Transverse colon (tissue), 4 donors: ENCODE measurements around the gene ZDBF2. TPM values are rescaled to one million over a fixed set of nuclear protein-coding genes. Genes with fewer than 3 reads are reported as not detected.

Experiments used
- DNase-seq: peaks from one replicate; pipeline ENCODE4 v3.0.0-alpha.2; 2019
- H3K27ac ChIP-seq, 4 donors: fragments of 200-600 bp; sonication (generic); 2 replicates each; pipeline ENCODE4 v1.5.1; 2016 to 2018; ENCODE audit warnings: inconsistent platforms in 4 of 4
- H3K27me3 ChIP-seq: fragments of 200-600 bp; sonication (generic); 2 replicates; pipeline ENCODE4 v1.5.1; 2017; ENCODE audit warnings: inconsistent platforms
- H3K36me3 ChIP-seq, 4 donors: fragments of 200-600 bp; sonication (generic); 2 replicates each; pipeline ENCODE4 v1.5.1; 2017 to 2019; ENCODE audit warnings: inconsistent platforms in 4 of 4
- H3K4me1 ChIP-seq, 4 donors: fragments of 200-600 bp; sonication (generic); 2 replicates each; pipeline ENCODE4 v1.5.1; 2017 to 2020; ENCODE audit warnings: inconsistent platforms in 4 of 4
- H3K4me3 ChIP-seq, 4 donors: fragments of 200-600 bp; sonication (generic); 1 replicate in 1 of 4; 2 replicates in 3 of 4; pipeline versions ENCODE4 v1.5.1 to v1.6.1; 2017 to 2019; ENCODE audit warnings: inconsistent platforms in 4 of 4
- H3K9me3 ChIP-seq, 2 donors: fragments of 200-600 bp; sonication (generic); 2 replicates each; pipeline ENCODE4 v1.5.1; 2017 to 2019; ENCODE audit warnings: inconsistent platforms in 2 of 2
- CTCF ChIP-seq, 5 experiments: fragments of 200-600 bp in 3 of 5; fragments of 450-650 bp in 2 of 5; sonication (generic) in 3 of 5; IDR thresholded peaks; 1 replicate in 2 of 5; 2 replicates in 3 of 5; pipeline ENCODE4 v1.5.1; 2016 to 2017; ENCODE audit warnings: antibody characterized with exemption in 5 of 5, inconsistent platforms in 3 of 5, mild to moderate bottlenecking in 2 of 5, moderate library complexity in 1 of 5
- EP300 ChIP-seq: sonication (generic); formaldehyde crosslinking; IDR thresholded peaks from one replicate; pipeline ENCODE4 v1.6.1; 2017; ENCODE audit warnings: antibody characterized with exemption, low read depth
- POLR2A ChIP-seq: fragments of 450-650 bp; IDR thresholded peaks from one replicate; pipeline ENCODE4 v1.6.1; 2016; ENCODE audit warnings: antibody characterized with exemption, mild to moderate bottlenecking, moderate library complexity
- POLR2AphosphoS5 ChIP-seq, 3 donors: sonication (generic); formaldehyde crosslinking; IDR thresholded peaks; one replicate each; pipeline ENCODE4 v1.6.1; 2016; ENCODE audit warnings: antibody characterized with exemption in 3 of 3
- WGBS, 2 donors: methylation state at CpG; one replicate each; pipeline ENCODE4 v1.1.5; 2018; ENCODE audit warnings: low coverage in 1 of 2; 5-methylcytosine and 5-hydroxymethylcytosine counted together
- in situ Hi-C, 4 donors: fragments of 200-750 bp; cut with MboI; loops; one replicate each; pipeline versions ENCODE4 v1.15.0 to v1.15.1; 2017; ENCODE audit warnings: low sequenced_read_pairs in 3 of 4, low pct_ligation_motif_present in 1 of 4, low pct_unique_long_range_greater_than_20kb in 1 of 4
- intact Hi-C: fragments of 100-400 bp; cut with DNase I; formaldehyde crosslinking; loops from one replicate; pipeline ENCODE4 v1.15.1; 2023; ENCODE audit warnings: low total_unique reads
- total RNA-seq, 4 donors: library from RNA; depleted of rRNA; stranded (reverse); fragments of >200 nt; gene quantifications; one replicate each; pipeline ENCODE4 v1.1.0, GENCODE V29; 2016

Gene ZDBF2
- total RNA-seq, 4 donors from 2014 or later, result 2.2 to 9.4 (median 6.6) TPM

DNA sequence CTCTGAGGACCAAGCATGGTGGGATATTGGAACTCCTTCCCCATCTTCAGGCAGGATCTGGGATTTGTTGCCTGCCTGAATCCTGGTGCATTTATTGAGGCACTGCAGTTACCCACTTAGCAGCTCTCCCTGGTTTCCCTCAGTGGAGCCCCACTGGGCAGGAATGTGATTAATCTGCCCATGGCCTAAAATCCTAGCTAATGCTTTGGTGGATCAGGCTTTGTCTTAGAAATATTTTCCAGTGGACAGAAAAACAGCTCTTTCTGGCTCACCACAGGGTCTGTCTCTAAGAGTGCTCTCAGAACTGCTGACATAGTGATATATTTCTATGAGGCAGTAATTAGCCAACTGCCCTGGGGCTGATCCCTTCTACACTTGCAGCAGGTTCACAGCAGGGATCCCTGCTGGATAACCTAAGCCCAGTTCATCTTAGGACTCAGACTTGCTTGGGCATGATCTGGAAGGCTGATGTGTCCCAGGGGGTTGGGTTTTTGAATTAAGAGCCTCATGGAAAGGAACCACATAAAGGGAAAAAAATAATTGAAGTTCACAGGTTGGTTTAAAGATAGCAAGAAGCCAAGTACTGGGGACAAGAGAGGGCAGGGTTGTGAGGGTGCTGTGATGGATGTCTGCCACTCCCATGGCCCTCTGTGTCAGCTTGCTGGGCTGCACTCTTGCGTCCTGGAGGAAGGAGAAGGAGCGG is 44.3 kb upstream of the ZDBF2 start:
- Histone ChIP-seq H3K9me3 (no peaks in the 10 kb centered on the region), H3K4me3 (no peak overlapping the region), H3K36me3 (no peaks in the 10 kb centered on the region), H3K27me3 (no peaks in the 10 kb centered on the region), H3K4me1 (no peaks in the 10 kb centered on the region), H3K27ac (no peak overlapping the region)
- TF ChIP-seq POLR2A (no peak), CTCF (IDR thresholded peaks at IDR 0.05) (no peak), EP300 (no peak), POLR2AphosphoS5 (IDR thresholded peaks at IDR 0.05) (no peak)
- no peak for DNase-seq
- in situ Hi-C loops (no loop called here), intact Hi-C loops (no loop called here)
- WGBS, 2 donors, result 29 to 55% methylated on average over 2 of the region's 2 CpGs

DNA sequence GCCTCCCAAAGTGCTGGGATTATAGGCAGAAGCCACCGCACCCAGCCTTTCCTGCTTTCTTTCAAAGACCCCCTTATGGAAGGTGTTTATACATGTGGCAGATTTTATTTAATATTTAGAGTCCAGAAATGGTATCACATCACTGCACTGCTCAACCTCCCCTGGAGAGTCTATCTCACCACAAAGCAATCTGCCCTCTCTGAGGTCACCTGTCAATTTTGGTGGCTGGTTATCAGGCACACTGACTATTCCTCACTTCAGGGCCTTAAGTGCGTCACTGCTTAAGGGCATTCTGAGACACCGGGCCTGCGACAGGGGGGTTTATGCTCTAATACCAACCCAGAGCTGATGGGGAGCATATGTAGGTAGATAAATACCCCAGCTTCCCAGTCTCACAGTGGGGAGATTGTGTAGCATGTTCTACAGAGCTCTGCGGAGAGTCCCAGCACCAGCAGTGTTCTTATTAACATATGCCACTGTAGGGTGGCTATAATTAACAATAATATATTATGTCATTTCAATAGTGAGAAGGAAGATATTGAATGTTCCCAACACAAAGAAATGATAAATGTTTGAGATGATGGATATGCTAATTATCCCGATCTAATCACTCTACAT is 42.7 kb upstream of the ZDBF2 start:
- in situ Hi-C loops, result no loop called here
- 94 to 100% methylated on average over 2 to 6 of the region's 6 CpGs for WGBS, 2 donors

DNA sequence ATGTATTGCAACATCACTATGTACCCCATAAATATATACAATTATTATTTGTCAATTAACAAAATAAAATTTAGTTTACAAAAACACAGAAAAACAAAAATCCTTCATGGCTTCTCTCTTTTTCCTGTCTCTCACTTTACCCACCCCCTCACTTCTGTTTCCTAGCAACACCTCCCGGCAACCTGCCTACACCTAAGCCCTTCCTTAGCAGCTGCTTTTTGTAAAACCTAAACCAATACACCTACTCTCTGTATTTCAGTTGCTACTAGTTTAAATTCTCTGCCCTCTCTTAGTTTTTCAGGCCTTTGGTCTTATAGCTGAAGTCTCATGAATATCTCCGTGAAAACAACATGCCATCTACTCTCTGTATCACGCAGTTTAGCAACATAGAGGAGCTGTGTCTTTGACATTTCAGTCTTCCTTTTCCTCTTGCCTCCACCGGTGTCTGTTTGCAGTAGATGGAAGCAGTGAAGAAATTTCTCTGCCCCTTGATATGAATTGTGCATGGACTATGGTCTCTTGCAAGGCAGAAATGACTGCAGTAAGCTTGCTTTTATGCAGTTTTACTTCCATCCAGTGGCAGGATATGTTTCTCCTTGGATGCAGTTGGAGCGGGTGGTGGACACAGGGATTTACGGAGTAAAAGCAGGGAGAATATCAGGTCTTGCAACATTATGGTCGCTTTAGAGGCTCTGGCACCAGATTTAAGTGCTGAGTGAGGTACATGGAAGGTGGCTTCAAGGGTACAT is 42.0 kb upstream of the ZDBF2 start:
- H3K36me3 ChIP-seq, result no peaks in the 10 kb centered on the region
- no peak for DNase-seq
- WGBS, 2 donors, result 69 to 74% methylated on average over 3 to 7 of the region's 7 CpGs
- in situ Hi-C loops (no loop called here), intact Hi-C loops (no loop called here)
- H3K27me3 ChIP-seq, result no peaks in the 10 kb centered on the region
- no peak overlapping the region for H3K27ac ChIP-seq
- no peak for TF ChIP-seq POLR2AphosphoS5 (IDR thresholded peaks at IDR 0.05)
- H3K9me3 ChIP-seq, result no peaks in the 10 kb centered on the region
- no peak overlapping the region for H3K4me3 ChIP-seq
- no peaks in the 10 kb centered on the region for H3K4me1 ChIP-seq

More for the DNA sequence above, 42.7 kb upstream of the ZDBF2 start:
- Histone ChIP-seq H3K9me3 (no peaks in the 10 kb centered on the region), H3K4me1 (no peaks in the 10 kb centered on the region), H3K4me3 (no peak overlapping the region), H3K27me3 (no peaks in the 10 kb centered on the region), H3K36me3 (no peaks in the 10 kb centered on the region), H3K27ac (no peak overlapping the region)
- DNase-seq, result no peak
- no peak for TF ChIP-seq POLR2AphosphoS5 (IDR thresholded peaks at IDR 0.05)
- no peak for TF ChIP-seq POLR2A
- no peak for TF ChIP-seq EP300
- no peak for TF ChIP-seq CTCF (IDR thresholded peaks at IDR 0.05)
- intact Hi-C loops, result no loop called here

- Histone ChIP-seq H3K27me3 (no peaks in the 10 kb centered on the region), H3K4me3 (no peak overlapping the region), H3K27ac (no peak overlapping the region), H3K4me1 (no peaks in the 10 kb centered on the region), H3K9me3 (no peaks in the 10 kb centered on the region), H3K36me3 (no peaks in the 10 kb centered on the region)
- in situ Hi-C loops, result no loop called here
- no peak for DNase-seq
- TF ChIP-seq POLR2AphosphoS5 (IDR thresholded peaks at IDR 0.05), result no peak
- TF ChIP-seq EP300, result no peak
- TF ChIP-seq POLR2A, result no peak
- TF ChIP-seq CTCF (IDR thresholded peaks at IDR 0.05), result no peak
- intact Hi-C loops, result no loop called here
These were observed 35.3 kb upstream of the ZDBF2 start for GRCh38 chr2:206239157-206239556.
